GM10248 (cell line): ENCODE data around the gene UBE2QL1.

Experiments used
- CTCF ChIA-PET: fragments of 300-600 bp; sonication (Branson Sonifier 250); formaldehyde crosslinking; extraction: SDS; loops from one replicate; lab custom pipeline; 2021; ENCODE audit warnings: antibody characterized with exemption; lab: Yijun Ruan, JAX
- POLR2A ChIA-PET: fragments of 350-650 bp; sonication (Branson Sonifier 250); formaldehyde crosslinking; extraction: SDS; loops from one replicate; lab custom pipeline; 2020; ENCODE audit warnings: antibody characterized with exemption; lab: Yijun Ruan, JAX
- DNase-seq: peaks from one replicate; pipeline ENCODE4 v3.0.0; 2012; ENCODE audit errors: extremely low spot score
- TF ChIP-seq, protein P1 (sequence below): IDR thresholded peaks from 2 replicates; pipeline ENCODE4 v1.5.1; 2012; ENCODE audit warnings: mild to moderate bottlenecking, low read depth; ENCODE audit errors: extremely low read depth, missing control alignments, control extremely low read depth

The UBE2QL1 gene

GRCh38 chr5:6424700-6425099 lies 24.0 kb upstream of the UBE2QL1 start:
- ChIA-PET POLR2A (no interaction called here), CTCF (interaction anchor here (0.9 kb wide), 1 partner anchor 10 kb away, joined by 3 read pairs; no protein-coding TSS in a partner anchor)
- TF ChIP-seq, protein P1, sequence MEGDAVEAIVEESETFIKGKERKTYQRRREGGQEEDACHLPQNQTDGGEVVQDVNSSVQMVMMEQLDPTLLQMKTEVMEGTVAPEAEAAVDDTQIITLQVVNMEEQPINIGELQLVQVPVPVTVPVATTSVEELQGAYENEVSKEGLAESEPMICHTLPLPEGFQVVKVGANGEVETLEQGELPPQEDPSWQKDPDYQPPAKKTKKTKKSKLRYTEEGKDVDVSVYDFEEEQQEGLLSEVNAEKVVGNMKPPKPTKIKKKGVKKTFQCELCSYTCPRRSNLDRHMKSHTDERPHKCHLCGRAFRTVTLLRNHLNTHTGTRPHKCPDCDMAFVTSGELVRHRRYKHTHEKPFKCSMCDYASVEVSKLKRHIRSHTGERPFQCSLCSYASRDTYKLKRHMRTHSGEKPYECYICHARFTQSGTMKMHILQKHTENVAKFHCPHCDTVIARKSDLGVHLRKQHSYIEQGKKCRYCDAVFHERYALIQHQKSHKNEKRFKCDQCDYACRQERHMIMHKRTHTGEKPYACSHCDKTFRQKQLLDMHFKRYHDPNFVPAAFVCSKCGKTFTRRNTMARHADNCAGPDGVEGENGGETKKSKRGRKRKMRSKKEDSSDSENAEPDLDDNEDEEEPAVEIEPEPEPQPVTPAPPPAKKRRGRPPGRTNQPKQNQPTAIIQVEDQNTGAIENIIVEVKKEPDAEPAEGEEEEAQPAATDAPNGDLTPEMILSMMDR = no peak
- no peak for DNase-seq

DNA sequence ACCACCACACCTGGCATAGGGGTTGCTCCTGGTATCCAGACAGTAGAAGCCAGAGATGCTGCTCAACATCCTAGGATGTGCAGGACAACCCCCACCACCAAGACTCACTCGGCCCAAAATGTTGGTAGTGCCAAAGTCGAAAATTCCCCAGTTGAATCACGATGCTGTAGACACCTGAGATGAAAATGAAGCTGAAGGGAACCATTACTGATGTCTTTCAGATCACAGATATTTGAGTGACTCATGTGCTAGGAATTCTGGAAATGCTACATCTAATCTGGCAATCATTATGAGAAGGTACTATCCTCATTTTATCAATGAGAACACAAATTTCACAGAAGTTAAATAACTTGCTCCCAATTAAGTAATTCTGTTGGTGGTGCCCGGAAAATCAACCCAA lies 21.0 kb upstream of the UBE2QL1 start:
- ChIA-PET POLR2A (no interaction called here), CTCF (no interaction called here)
- TF ChIP-seq, protein P1 = no peak
- DNase-seq = no peak

- TF ChIP-seq, protein P1 = no peak
- ChIA-PET CTCF (no interaction called here), POLR2A (no interaction called here)
- DNase-seq = no peak
Measured at GRCh38 chr5:6430418-6431028, 18.1 kb upstream of the UBE2QL1 start.

DNA sequence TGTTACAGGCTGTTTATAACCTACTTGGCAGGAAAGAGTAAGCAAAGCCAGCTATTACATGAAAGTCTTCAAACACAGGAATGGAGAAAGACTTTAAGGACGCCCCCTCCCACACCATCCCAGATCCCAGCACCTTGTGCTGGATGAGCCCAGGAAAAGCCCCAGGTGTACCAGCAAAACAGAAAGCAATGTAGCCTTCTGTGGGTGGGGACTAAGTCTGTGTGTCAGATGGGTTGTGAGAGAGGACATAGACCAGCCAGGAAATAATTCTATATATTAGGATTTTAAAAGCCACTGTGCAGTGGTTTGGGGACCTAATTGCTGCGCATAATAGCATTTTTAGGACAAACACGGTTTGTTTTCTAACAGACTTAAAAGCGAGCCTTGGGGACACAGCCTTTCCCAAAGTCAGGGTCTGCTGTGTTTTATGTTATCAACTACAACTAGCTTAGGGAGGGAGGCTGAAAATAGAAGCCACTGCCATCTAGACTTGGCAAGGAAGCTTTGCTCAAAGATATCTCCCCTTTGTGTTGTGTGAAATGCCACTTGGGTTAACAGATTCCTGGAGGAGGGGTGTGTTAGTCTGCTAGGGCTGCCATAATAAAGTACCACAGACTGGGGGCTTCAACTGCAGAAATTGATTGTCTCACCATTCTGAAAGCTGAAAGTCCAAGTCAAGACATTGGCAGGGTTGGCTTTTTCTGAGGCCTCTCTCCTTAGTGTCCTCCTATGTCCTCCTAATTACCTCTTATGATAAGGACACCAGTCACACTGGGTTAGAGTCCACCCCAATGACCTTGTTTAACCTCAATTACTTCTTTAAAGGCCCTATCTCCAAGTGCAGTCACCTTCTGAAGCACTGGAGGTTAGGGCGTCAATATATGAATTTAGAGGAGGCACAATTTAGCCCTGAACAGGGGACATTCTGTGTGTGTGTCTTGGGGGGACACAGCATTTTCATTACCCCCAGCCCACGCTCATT lies 17.2 kb upstream of the UBE2QL1 start:
- POLR2A ChIA-PET = no interaction called here

DNA sequence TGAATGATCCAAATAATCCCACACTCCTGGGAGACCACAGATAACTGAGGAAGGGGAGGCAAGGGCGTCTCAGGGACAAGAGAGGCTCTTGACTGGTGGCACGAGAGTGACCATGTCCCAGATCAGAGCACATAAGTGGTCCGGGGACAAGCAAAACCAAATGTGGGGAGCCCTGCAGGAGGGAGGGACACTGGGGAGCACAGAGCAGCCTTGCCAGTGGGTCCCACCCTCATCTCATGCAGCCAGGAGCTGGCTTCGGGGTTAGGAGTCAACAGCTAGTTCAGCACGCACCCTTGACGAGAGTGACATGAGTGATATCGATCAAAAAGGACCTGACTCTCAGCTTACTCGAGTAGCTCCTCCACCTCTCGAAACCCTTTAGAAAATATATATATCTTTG lies 16.5 kb upstream of the UBE2QL1 start:
- no peak for DNase-seq
- ChIA-PET POLR2A (no interaction called here), CTCF (no interaction called here)
- TF ChIP-seq, protein P1 = no peak

More for the DNA sequence above, 17.2 kb upstream of the UBE2QL1 start:
- no peak for DNase-seq
- TF ChIP-seq, protein P1 = no peak
- CTCF ChIA-PET = no interaction called here

GRCh38 chr5:6434731-6435130 lies 13.9 kb upstream of the UBE2QL1 start:
- ChIA-PET POLR2A (no interaction called here), CTCF (interaction anchor here (1.0 to 1.4 kb wide), 4 partner anchors 9 to 58 kb away, joined by 3 to 5 read pairs (median 4); no protein-coding TSS in a partner anchor)

More at GRCh38 chr5:6434731-6435130, 13.9 kb upstream of the UBE2QL1 start:
- no peak for DNase-seq
- TF ChIP-seq, protein P1 = no peak
